Stimulated activated CD4-positive, alpha-beta T cell treated with anti-CD3 and anti-CD28 coated beads, Interleukin-2, amount 100 ng/mL, for 48 hours (primary cell): ENCODE results near the gene OAS2.

Experiments
- DNase-seq, 2 donors: peaks; one replicate each; pipeline ENCODE4 v3.0.0-alpha.2; 2020

The OAS2 gene

DNA sequence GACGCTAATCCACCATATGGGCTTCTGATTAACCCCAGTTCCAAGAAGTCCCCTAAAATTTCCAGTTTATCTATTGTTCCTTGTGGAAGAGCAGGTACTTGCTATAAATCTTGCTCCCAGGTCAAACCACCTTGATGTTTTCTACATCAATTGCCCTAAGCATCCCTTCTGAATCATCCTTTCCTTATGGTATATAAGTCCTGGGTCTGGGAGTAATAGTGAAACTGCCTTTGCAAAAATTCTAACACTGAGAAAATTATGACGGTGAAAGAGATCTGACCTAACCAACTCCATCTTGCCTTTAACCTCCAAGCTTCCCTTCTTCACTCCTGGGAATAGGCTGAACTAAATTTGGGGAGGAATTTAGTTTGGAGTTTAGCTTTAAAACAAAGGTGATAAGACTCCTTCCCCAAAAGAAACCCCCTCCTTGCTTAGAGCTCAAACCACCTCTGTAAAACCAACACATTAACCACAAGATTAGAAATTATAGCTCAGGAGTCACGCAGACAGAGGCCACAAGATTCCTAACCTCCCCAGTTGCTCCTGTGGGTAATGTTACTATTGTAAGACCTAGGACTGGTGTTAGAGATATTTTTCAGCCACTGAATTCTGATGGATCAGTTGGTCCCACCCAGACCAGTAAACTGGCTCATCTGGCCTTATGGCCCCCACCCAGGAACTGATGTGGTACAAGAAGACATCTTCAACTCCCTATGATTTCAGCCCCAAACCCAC, 44.4 kb downstream of the OAS2 start:
- DNase-seq = no peak

DNA sequence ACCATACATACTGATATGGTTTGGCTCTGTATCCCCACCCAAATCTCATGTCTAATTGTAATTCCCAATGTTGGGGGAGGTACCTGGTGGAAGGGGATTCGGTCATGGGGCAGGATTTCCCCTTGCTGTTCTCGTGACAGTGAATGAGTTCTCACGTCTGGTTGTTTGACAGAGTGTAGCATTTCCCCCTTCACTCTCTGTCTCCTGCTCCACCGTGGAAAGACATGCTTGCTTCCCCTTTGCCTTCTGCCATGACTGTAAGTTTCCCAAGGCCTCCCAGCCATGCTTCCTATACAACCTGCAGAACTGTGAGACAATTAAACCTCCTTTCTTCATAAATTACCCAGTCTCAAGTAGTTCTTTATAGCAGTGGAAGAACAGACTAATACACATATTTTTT, 49.4 kb downstream of the OAS2 start:
- no peak for DNase-seq

DNA sequence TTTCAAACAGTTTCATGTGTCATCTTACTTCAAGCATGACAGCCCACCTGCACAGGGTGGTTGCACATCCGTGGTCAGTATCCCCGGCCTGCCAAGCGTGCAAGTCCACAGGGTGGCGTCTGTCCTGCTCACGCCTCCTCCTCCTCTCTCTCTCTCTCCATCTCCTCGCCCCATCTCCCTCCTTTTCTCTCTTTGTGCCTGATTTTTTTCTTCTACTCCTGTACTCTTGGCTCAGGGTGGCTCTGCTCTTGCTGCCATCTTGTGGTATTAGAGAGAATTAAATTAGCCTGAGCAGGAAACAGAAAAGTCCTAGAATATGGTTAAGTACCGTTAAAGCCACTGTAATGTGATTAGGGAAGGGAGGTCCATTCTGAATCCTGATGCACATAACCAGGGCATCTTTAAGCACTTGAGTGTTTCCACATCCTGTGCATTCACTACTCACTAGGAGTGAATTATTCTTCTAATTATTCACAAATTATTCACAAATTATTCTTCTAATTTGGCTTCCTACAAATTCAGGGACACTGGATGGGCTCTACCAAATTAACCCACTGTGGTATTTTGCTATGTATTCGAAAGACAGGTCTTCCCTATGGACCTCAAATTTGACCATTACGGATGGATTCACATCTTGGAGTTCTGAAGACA, 52.7 kb downstream of the OAS2 start:
- DNase-seq = no peak

DNA sequence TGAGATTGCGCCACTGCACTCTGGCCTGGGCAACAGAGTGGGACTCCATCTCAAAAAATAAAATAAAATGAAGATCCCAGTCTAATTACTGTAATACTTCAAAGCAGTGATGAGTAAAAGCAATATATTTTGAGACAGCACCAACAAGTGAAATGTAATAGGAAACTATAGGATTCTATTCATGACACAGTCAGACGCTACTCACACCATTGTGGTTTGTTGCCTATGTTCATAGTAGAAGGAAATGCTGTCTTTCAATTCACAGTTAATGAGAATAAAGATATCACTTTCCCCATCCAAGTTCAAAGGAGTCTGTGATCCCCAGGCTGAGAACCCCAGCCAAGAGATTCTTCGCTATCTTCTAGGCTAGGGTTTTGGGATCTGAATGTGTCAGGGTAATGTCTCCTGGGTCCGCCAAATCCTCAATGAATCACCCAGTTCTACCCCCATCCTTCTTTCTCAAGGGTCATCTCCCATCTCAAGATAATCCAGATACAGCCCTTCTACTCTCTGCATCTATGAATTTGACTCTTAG, 61.7 kb downstream of the OAS2 start:
- DNase-seq = no peak

DNA sequence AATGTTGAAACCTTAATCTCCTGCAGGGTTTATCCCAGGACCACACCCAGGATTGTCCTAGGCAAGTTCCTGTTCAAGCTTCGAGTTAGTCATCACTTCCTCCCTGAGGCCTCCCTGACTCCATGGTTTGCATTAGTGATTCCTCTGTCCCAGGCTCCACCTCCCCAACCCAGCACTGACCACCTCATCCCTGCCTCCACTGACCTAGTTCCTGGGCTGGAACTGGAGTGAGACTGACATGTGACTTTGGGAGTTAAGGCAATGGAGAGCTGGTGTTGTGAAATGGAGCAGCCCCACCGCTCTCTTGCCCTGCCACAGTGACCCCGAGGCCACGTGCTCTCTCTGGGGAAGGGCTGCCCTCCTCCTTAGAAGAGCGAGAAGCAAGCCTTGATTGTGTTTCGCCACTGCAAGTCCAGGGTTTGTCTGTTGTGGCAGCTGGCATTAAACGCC, 62.4 kb downstream of the OAS2 start:
- DNase-seq = no peak

DNA sequence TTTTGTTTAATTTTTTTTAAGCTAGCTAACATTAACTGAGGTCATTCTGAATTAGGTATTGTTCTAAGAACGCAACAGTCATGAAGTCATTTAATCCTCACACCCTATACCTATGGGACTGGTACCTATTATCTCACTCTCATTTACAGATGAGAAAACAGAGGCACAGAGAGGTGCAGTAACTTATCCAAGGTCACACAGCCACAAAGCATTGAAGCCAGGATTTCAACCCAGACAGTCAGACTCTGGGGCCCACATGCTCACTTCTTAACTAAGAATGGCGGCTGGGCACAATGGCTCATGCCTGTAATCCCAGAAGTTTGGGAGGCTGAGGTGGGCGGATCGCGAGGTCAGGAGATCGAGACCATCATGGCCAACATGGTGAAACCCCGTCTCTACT, 63.2 kb downstream of the OAS2 start:
- no peak for DNase-seq

DNA sequence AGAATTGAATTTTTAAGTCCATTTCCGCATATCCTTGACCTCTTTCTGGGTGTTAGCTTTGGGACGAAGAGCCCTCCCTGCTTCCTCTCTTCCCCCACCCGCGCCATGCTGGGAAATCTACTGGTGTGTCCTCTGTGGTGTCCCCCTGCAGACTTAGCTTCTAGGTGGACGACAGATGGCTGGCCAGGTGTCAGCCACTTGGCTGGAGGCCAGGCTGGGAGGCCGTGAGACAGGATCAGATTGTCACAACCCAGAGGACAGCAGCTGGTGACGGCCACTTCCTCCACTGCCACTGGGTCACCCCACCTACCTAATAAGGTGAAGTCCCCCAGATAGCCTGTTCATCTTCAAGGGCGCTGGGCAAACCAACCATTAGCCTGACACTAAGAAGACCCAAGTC, 64.9 kb downstream of the OAS2 start:
- DNase-seq = no peak

DNA sequence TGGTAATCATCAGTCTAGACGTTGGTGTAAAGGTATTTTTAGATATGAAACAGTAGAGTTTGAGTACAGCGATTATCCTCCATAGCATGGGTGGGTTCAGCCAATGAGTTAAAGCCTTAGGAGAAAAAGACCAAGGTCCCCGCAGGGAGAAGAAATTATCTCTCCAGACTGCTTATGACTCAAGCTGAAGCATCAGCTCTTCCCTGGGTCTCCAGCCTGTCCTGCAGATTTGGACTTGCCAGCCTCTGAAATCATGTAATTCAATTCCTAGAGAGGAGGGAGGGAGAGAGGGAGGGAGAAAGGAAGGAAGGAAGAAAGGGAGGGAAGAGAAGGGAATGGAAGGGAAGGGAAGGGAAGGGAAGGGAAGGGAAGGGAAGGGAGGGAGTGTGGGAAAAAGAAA, 66.2 kb downstream of the OAS2 start:
- DNase-seq = no peak

DNA sequence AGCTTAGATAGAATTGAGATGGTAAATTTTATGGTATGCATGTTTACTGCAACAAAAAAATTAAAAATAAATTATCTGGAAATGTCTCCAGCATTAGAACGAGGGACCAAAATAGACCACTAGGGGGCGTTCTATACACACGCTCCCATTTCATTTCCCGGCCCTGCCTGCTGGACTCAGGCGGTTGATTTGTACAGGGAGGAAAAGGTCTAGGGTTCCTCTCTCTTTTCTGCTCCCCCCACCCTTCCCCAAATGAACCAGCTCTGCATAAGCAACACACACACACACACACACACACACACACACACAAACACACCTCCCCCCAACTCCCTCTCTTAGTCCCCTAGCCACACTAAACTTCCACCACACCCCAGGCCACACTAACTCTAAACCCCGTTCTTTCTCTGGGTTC, 70.4 kb downstream of the OAS2 start:
- peak; percentile 56 to 58 for DNase-seq

DNA sequence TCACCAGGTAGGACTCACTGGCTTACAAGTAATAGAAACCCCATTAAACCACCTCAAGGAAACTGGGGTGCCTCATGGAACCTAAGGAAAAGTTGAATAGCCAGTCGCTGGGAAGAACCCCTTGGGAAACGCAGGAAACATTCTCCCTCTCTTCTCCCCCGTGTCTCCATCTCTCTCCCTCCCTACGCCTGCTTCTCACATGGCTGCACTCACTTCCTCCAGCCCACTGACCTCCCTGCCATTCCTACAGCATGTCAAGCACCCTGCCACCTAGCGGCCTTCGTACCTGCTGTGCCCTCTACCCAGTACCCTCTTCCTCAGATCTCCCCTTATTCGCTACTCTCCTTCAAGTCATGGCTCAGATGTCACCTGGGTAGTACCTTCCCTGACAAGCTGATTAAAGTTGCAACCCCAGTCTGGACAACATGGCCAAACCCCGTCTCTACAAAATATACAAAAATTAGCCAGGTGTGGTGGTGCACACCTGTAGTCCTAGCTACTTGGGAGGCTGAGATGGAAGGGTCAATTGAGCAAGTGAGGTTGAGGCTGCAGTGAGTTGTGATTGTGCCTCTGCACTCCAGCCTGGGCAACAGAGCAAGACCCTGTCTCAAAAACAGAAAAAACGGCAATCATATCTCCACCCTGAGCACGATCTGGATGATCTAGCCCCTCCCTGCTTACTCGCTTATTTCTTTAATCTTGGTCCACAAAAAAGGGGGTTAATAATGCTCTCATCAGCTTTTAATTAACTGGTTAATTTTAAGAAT, 71.8 kb downstream of the OAS2 start:
- DNase-seq = no peak

DNA sequence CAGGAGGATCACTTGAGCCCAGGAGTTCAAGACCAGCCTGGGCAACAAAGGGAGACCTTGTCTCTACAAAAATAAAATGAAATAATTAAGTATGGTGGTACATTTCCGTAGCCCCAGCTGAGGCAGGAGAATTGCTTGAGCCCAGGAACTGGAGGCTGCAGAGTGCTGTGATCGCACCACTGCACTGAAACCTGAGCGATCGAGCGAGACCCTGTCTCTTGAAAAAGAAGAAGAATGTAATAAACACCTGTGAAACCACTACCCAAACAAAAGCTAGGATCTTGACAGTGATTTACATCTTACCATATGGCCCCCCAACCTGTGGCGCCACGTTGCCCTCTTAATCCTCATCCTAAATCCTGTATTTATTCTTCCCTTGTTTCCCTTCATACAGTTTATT, 72.5 kb downstream of the OAS2 start:
- DNase-seq = no peak

DNA sequence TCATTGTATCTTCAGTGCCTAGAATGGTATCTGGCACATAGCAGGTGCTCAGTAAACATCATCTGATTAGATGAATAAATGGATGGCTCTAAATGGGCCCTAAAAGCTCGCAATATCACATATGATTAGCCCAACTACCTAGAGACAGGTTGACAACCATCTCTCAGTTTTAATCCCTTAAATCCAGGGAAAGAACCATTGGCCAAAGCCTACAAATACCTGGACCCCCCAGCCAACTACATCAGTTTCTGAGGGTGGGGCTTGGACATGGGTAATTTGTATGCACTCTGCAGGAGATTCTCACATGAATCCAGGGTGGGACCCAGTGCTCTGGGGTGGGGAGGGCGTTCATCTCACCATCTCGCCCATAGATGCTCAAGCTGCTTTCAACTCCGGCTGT, 73.4 kb downstream of the OAS2 start:
- no peak for DNase-seq

DNA sequence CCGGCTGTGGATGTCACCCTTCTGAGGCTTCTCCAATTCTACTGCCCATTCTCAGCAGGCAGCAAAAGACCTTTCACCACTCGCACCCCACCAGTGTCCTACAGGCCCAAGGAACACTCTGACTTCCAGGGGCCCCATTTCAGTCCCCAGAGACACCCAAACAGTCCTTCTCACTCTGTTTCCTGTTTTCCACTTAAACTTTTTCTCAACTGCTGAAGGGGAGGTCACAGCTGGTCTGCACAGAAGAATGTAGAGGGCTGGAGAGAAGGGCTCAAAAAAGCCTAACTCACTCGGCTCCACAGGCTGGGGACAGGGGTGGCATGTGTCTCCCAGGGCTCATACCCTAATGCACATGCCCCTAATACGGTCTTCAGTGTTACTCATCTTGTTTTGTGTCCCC, 74.0 kb downstream of the OAS2 start:
- DNase-seq = no peak

DNA sequence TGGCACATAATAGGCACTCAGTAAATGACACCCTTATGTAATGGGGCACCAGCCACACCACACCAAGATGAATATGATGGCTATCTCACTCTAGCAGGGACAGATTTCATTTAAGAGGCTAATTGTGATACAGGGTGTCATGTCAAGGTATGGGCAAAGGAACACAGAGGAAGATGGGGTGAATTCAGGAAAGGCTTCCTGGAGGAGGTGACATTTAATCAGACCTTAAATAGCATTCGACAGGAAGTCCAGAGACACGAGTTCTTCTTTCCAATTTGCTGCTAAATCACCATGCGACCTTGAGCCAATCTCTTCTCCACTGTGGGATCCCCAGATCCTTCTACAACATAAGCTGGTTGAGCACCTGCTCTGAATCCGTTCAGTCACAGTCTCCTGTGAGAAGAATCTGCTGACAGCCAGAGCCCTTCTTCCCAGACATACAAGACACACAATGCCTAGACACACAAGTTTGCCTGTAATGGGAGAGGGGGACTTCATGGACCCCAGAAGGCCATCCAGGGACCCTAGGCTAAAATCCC, 76.7 kb downstream of the OAS2 start:
- no peak for DNase-seq

DNA sequence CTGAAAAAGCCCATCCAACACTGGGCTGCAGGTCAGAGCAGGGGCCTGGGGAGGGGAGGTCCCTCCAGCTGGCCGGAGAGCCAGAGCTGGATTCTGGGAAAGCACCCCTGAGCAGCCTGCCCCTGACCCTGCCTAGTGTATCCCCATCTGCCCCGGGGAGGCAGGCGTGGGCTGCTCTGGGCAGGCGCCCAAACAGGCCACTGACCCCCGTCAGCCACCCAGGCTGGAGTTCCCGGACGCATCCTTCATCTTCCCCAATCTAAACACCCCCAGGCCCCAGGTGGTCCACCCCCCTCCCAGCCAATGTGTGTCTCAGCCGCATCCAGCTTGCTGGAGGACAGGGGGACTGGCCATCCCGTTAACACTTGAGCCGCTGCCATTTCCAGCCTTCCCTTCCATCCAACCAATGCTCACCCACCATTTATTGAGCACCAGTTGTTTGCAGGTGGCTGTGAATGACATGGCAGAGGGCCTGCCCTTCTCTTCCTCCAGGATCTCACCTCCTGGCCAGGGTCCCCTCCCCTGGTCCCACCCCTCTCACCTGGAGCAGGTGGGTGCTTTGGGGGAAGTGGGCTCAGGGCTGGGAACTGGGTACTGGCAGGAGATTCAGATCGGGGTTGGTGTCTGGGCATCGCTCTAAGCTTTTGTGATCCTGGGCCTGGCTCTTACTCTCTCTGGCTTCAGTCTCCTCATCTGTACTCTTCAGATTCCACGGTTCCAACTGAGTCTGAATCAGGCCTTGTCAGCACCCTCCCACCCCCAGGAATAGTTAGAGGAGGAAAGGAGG, 77.5 kb downstream of the OAS2 start:
- DNase-seq = no peak

DNA sequence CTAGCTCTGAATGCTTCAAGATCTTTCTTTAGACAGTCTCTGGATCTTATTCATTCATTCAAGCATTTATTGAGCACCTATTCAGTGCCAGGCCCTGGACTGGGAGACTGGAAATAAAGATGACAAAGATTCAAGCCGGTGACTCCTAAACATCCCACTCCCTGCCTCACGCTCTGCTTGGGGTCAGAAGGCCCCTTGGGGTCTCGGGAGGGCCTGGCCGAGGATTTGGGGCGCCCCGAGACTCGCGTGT, 78.0 kb downstream of the OAS2 start:
- DNase-seq = no peak

DNA sequence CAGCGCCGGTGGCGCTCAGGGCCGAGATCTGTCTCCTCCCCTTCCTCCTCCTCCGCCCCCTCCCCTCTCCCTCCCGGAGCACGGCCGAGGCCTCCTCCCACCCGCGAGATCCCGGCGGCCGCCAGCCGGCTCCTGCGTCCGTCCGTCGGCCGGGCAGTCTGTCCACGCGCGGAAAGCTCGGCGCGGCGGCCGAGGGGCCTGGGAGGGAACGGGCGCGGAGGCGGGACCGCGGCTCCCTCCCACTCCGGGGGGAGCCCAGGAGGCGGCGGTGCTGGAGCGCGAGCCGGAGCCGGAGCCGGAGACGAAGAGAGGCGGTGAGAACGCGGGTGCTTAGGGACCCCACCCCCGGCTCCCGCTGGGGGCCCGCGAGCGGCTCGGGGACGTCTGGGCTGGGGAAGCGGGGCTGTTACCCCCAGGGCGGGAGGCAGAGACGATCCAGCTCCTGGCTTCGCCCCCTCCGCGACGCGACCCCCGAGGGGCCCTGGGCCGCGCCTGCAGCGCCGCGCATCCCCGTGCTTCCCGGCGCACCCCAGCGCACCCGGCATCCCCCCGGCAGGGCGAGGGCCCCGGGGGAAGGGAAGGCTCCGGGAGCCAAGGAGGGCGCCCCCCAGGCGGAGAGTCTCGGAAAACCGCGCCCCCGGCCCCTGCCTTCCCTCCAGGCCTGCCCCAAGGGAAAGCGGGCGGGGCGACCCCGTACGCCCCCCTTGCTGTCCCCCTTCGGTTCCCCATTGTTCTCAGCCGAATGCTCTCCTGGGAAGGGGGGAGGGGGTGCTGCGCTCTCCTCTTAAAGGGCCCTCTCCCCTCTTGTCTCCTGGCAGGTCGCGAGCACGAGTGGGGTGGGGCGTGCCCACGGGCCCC, 78.5 kb downstream of the OAS2 start, which contains the start of gene DTX1:
Gene DTX1 (plus strand): TSS at position 100 of the 858 bp plus-strand sequence. CDS start 1,463 bp downstream, outside the sequence.
- peak; percentile 21 to 22 for DNase-seq

DNA sequence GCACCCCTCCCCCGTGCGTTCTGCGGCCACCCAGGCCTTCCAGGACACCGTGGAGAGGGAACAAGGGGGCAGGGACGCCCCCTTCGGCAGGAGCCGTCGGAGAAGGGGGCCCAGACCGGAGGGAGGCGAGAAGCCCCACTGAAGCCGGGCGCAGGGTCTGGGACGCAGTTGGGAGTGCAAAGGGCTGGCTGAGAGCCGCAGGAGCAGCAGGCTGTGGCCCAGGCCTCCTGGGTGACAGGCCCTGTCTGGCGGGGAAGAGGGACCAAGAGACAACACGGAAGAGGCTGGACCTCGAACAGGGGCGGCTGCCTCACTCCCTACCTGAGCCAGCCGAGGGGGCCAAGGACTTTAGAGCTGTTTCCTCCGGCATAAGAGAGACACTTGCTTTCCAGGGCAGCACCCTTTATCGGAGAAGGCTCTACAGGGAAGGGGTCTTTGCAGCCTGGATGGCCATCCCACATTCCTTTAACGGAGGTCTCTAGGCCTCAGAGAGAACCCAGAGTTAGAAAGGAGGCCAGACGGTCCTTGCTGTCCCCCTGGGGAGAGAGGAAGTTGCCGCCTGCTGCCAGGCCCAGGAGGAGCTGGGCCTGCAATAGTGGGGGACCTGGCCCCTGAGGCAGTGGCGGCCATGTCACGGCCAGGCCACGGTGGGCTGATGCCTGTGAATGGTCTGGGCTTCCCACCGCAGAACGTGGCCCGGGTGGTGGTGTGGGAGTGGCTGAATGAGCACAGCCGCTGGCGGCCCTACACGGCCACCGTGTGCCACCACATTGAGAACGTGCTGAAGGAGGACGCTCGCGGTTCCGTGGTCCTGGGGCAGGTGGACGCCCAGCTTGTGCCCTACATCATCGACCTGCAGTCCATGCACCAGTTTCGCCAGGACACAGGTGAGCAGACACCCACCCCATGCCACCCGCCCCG, 79.5 kb downstream of the OAS2 start:
- no peak for DNase-seq

DNA sequence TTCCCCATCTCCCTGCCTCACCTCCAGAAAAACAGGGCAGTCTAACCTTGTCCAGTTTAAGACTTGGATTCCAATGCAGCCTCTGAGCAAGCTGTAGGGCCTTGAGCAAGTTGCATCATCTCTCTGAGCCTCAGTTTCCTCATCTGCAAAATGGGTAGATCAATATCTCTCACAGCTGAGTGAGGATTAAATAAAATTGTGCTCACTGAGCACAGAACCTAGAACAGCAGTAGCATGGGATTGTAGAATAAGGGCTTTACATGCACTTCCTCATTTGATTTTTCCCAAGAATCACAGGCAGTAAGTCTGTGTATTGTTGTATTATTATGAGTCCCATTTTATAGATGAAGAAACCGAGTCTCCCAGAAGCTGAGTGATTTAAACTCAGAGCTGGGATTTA, 80.2 kb downstream of the OAS2 start:
- no peak for DNase-seq

DNA sequence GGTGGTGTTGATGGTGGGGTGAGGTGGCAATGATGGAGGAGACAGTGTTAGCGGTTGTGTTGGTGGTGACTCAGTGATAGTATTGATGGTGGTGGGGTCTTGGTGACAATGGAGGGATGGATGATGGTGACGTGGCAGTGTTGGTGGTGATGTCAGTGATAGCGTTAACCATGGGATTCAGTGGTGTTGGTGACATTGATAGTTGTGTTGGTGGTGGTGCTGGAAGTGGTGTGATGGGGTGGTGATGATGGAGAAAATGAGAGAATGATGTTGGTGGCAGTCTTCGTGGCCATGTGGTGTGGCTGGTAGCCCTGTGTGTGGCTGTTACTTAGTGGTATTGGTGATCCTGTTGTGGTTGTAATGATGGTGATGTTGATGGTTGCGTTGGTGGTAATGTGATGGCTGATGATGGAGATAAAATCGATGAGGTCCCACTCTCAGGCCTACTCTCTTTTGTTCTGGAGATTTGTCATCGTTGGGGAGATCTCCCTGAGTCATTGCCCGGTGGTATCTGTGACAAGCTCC, 80.8 kb downstream of the OAS2 start:
- no peak for DNase-seq
